ENCODE data around the gene TMEM18. TPM values are rescaled to one million over a fixed set of nuclear protein-coding genes. Genes with fewer than 3 reads are reported as not detected.
"Not testable (repeated sequence)": the region's sequence is repeated elsewhere in the genome, so short reads cannot be mapped to it uniquely, and the experiment has no call there.

Gene TMEM18
- polyA plus RNA-seq, 1 donor: 34.9 TPM

DNA sequence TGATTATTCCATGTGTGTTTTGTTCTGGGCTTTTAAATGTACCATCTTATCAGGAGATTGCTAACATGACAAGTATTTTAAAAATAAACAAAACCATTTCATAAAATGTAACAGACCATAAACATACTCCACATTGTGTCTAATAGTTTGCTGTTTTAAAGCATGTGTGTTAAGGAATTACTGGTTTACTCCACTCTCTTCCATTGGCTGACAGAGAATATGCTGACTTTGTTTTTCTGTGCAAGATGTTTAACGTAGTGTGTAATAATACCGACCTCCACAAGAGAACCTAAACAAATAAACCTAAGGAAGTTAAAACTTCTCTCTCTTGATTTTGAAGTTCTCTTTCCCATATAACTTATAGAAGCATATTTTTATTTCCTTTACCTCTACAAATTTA, 17.0 kb upstream of the TMEM18 start:
- WGBS (ENCODE audit: insufficient coverage, low lambda C conversion rate): 18% methylated on average over 2 of the region's 2 CpGs
- Histone ChIP-seq H3K36me3 (ENCODE audit: control insufficient read depth, insufficient read depth, low read length) (no peaks in the 10 kb centered on the region), H3K4me1 (ENCODE audit: control insufficient read depth, insufficient read depth, low read length) (no peaks in the 10 kb centered on the region), H3K27me3 (ENCODE audit: control insufficient read depth, insufficient read depth, low read length) (peaks cover 6% of the 10 kb centered on the region), H3K4me3 (ENCODE audit: low read length) (no peak overlapping the region), H3K9me3 (ENCODE audit: control insufficient read depth, low read depth, low read length) (peaks cover 1% of the 10 kb centered on the region), H3K27ac (ENCODE audit: low read length) (no peak overlapping the region)
- DNase-seq: no peak

DNA sequence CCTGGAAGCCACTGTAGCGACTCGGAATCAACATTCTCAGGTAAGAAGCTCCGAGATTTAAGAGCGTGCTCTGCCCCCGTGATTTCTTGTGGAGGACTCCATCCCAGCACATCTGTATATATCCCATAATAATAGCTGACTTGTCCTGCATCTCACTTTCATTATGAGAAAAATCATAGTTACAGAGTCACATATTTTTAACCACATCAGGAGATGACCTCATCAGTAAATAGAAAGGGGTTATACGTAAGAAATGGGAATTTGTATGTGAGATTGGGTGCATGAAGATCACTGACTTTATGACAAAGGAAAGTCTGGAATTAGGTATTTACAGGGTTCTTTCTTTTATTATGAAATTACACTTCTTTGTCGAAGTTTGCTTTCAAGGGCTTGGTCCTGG, 16.4 kb upstream of the TMEM18 start:
- Histone ChIP-seq H3K4me1 (ENCODE audit: control insufficient read depth, insufficient read depth, low read length) (no peaks in the 10 kb centered on the region), H3K27me3 (ENCODE audit: control insufficient read depth, insufficient read depth, low read length) (peaks cover 6% of the 10 kb centered on the region), H3K36me3 (ENCODE audit: control insufficient read depth, insufficient read depth, low read length) (no peaks in the 10 kb centered on the region), H3K27ac (ENCODE audit: low read length) (no peak overlapping the region), H3K4me3 (ENCODE audit: low read length) (no peak overlapping the region), H3K9me3 (ENCODE audit: control insufficient read depth, low read depth, low read length) (no peaks in the 10 kb centered on the region)
- no peak for DNase-seq
- WGBS (ENCODE audit: insufficient coverage, low lambda C conversion rate): 82% methylated on average over 5 of the region's 7 CpGs

DNA sequence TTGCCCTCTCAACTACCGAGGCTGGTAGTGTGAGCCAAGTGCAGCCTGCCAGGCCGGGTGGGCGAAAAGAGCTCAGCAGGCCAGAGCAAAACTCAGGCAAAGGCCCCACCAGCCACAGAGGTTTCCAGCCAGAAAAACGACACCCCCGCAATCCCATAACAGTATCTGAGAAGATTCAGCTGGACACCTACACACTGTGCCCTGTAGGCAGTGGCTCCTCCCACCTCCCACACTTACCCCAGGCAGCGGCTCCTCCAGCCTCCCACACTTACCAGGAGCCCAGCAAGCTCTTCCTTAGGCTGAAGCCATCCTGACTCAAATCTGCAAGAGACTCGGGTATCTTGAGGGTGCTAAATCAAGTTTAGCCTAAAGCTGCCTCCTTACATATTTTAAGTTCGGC, 15.6 kb upstream of the TMEM18 start:
- DNase-seq: no peak
- Histone ChIP-seq H3K4me3 (ENCODE audit: low read length) (no peak overlapping the region), H3K36me3 (ENCODE audit: control insufficient read depth, insufficient read depth, low read length) (no peaks in the 10 kb centered on the region), H3K27me3 (ENCODE audit: control insufficient read depth, insufficient read depth, low read length) (peaks cover 6% of the 10 kb centered on the region), H3K4me1 (ENCODE audit: control insufficient read depth, insufficient read depth, low read length) (no peaks in the 10 kb centered on the region), H3K27ac (ENCODE audit: low read length) (no peak overlapping the region), H3K9me3 (ENCODE audit: control insufficient read depth, low read depth, low read length) (no peaks in the 10 kb centered on the region)
- WGBS (ENCODE audit: insufficient coverage, low lambda C conversion rate): no CpG with 5 or more reads among the region's 8 CpGs

DNA sequence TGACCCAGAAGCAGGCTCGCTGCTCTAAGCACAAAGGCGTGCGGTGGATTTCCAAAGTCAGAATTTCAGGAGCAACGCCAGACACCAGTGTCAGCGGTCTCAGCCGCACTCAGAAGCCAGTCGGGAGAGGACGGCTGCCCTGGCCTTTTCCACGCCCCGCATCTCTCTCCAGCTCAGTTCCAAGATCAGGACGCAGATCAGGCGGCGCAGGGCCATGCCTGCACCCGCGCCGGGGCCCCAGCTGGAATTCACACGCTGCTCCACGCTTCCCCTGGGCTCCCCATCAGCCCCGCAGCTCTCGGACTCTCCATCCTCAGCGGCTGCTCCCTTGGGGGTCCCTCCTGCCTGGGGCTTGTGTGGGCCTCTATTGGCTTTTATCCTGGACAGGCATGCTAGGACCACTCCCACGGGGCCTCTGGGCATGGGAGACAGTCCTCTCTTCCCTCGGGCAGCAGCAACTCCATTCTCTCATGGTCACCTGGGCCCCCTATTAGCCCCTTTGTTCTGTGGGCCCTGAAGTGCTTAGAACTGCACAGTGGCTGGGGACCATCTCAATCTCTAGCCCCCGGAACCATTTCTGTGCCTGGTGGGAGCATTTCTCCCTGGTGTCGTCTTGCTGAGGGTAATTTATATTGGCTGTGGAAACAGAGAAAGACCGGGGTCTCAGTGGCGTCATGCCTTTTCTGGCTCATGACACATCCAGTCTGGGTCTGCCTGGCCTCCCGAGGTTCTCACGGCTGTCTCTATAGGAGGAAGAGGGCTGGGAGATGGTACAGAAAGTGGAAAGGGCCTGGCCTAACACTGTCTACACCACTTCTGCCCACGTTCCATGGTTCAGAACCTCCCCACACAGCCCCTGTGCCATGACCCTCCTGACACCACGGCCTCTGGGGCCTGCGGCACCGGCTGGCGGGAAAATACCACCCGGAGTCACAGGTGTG, 14.9 kb upstream of the TMEM18 start:
- no peak overlapping the region for H3K27ac ChIP-seq (ENCODE audit: low read length)
- H3K36me3 ChIP-seq (ENCODE audit: control insufficient read depth, insufficient read depth, low read length): no peaks in the 10 kb centered on the region
- no peaks in the 10 kb centered on the region for H3K9me3 ChIP-seq (ENCODE audit: control insufficient read depth, low read depth, low read length)
- WGBS (ENCODE audit: insufficient coverage, low lambda C conversion rate): no CpG with 5 or more reads among the region's 35 CpGs
- DNase-seq: no peak
- H3K4me3 ChIP-seq (ENCODE audit: low read length): no peak overlapping the region
- no peaks in the 10 kb centered on the region for H3K4me1 ChIP-seq (ENCODE audit: control insufficient read depth, insufficient read depth, low read length)
- peaks cover 6% of the 10 kb centered on the region for H3K27me3 ChIP-seq (ENCODE audit: control insufficient read depth, insufficient read depth, low read length)

DNA sequence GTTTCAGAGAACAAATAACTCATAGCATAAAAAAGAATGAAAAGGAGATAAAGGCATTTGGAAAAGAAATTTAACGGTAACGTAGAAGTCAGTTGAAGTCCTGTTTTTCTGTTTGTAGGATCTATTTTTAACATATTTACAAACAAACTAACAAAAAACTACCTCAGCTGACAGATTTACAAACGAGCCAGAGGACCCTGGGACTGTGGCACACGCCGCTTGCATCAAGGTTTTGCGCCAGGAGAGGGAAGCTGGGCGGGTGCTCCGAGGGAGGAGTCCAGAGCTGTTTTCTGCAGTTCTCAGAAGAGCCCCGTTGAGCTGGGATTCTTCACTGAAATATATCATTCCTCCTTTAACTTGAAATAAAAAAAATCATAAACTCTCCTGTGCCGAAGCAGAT, 13.6 kb upstream of the TMEM18 start:
- H3K4me1 ChIP-seq (ENCODE audit: control insufficient read depth, insufficient read depth, low read length): no peaks in the 10 kb centered on the region
- DNase-seq: no peak
- WGBS (ENCODE audit: insufficient coverage, low lambda C conversion rate): 90% methylated on average over 2 of the region's 10 CpGs
- H3K9me3 ChIP-seq (ENCODE audit: control insufficient read depth, low read depth, low read length): no peaks in the 10 kb centered on the region
- no peak overlapping the region for H3K4me3 ChIP-seq (ENCODE audit: low read length)
- no peaks in the 10 kb centered on the region for H3K27me3 ChIP-seq (ENCODE audit: control insufficient read depth, insufficient read depth, low read length)
- H3K36me3 ChIP-seq (ENCODE audit: control insufficient read depth, insufficient read depth, low read length): no peaks in the 10 kb centered on the region
- H3K27ac ChIP-seq (ENCODE audit: low read length): no peak overlapping the region

DNA sequence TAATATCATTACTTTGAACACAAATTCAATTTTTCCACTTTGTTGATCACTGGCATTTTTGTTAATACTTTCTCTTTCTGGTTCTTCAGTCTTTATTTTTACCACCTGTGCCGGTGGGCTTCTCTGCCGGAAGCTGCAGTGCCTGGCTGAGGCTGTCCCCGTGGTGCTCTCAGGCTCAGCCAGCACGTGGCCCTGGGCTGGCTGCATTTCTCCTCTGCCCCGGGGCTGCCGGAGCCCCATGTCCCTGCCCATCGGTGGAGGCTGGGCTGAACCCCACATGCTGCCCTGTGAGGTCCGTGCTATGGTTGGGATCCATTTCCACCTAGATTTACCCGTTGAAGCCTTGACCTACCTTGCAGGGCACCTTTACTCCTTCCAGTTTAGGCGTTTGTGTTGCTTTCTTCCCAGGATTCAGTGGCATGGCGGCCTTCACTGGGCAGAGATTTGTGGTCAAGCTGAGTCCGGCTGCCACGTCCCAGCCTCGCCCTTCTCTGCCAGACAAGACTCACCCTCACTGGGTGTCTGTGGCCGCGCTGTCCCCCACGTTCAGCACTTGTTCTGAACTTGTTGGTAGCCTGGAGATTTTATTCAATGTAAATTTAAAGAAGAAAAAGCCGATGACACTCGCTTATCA, 12.8 kb upstream of the TMEM18 start:
- 86% methylated on average over 4 of the region's 19 CpGs for WGBS (ENCODE audit: insufficient coverage, low lambda C conversion rate)
- no peak for DNase-seq
- no peak overlapping the region for H3K4me3 ChIP-seq (ENCODE audit: low read length)
- H3K27ac ChIP-seq (ENCODE audit: low read length): no peak overlapping the region
- H3K4me1 ChIP-seq (ENCODE audit: control insufficient read depth, insufficient read depth, low read length): no peaks in the 10 kb centered on the region
- H3K36me3 ChIP-seq (ENCODE audit: control insufficient read depth, insufficient read depth, low read length): no peaks in the 10 kb centered on the region
- no peaks in the 10 kb centered on the region for H3K9me3 ChIP-seq (ENCODE audit: control insufficient read depth, low read depth, low read length)
- H3K27me3 ChIP-seq (ENCODE audit: control insufficient read depth, insufficient read depth, low read length): no peaks in the 10 kb centered on the region

DNA sequence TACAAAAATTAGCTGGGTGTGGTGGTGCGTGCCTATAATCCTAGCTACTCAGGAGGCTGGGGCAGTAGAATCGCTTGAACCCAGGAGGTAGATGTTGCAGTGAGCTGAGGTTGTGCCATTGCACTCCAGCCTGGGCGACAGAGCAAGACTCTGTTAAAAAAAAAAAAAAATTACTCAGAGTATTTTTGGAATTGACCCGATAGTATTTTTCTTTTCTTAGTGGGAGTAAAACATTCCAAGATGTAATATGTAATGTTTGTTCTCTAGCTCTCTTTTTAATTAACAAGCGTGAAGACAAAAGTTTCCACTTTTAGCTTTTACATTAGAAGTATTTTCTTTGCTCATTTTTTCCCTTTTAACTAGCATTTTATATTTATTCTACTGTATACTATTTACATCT, 12.0 kb upstream of the TMEM18 start:
- no peak overlapping the region for H3K4me3 ChIP-seq (ENCODE audit: low read length)
- H3K27me3 ChIP-seq (ENCODE audit: control insufficient read depth, insufficient read depth, low read length): no peaks in the 10 kb centered on the region
- H3K27ac ChIP-seq (ENCODE audit: low read length): no peak overlapping the region
- H3K4me1 ChIP-seq (ENCODE audit: control insufficient read depth, insufficient read depth, low read length): no peaks in the 10 kb centered on the region
- WGBS (ENCODE audit: insufficient coverage, low lambda C conversion rate): 60% methylated on average over 1 of the region's 5 CpGs
- no peaks in the 10 kb centered on the region for H3K9me3 ChIP-seq (ENCODE audit: control insufficient read depth, low read depth, low read length)
- no peaks in the 10 kb centered on the region for H3K36me3 ChIP-seq (ENCODE audit: control insufficient read depth, insufficient read depth, low read length)
- DNase-seq: no peak

DNA sequence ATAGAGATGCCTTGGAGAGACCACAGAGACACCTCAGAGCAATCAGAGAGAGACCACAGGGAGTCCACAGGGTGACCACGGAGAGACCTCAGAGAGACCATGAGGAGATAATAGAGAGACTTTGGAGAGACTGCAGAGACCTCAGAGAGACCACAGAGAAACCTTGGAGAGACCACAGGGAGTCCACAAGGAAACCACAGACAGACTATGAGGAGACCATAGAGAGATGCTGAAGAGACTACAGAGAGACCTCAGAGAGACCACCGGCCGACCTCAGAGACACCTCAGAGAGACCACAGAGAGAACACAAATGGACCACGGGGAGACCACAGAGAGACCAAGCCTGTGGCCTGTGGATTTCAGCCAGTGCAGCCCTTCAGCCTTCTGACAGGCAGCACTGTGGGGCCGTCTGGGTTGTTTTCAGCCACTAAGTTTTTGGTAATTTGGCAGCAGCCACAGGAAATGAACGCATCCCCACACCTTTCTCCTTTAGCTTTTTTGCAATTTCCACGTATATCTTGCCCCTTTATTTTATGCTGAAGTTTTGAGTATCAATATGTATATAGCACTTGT, 11.4 kb upstream of the TMEM18 start:
- Histone ChIP-seq H3K36me3 (ENCODE audit: control insufficient read depth, insufficient read depth, low read length) (no peaks in the 10 kb centered on the region), H3K9me3 (ENCODE audit: control insufficient read depth, low read depth, low read length) (no peaks in the 10 kb centered on the region), H3K27me3 (ENCODE audit: control insufficient read depth, insufficient read depth, low read length) (no peaks in the 10 kb centered on the region), H3K27ac (ENCODE audit: low read length) (no peak overlapping the region), H3K4me1 (ENCODE audit: control insufficient read depth, insufficient read depth, low read length) (no peaks in the 10 kb centered on the region), H3K4me3 (ENCODE audit: low read length) (no peak overlapping the region)
- DNase-seq: no peak
- 73% methylated on average over 2 of the region's 7 CpGs for WGBS (ENCODE audit: insufficient coverage, low lambda C conversion rate)

DNA sequence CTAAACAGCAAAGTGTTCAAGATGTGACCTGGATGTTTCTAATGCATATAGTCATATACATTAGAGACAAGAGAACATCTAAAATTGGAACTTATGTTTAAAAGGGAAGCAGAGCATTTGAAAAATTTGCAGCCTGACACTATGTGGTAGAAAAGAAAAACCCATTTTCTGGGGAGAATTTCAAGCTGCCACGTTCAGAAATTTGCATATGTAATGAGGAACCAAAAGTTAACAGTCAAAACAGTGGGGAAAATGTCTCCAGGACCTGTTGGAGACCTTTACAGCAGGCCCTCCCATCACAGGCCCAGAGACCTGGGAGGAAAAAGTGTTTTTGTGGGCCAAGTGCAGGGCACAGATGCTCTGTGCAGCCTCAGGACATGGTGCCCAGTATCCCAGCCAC, 8.2 kb upstream of the TMEM18 start:
- WGBS (ENCODE audit: insufficient coverage, low lambda C conversion rate): no CpG with 5 or more reads among the region's 1 CpG
- no peak for DNase-seq
- no peaks in the 10 kb centered on the region for H3K36me3 ChIP-seq (ENCODE audit: control insufficient read depth, insufficient read depth, low read length)
- H3K27ac ChIP-seq (ENCODE audit: low read length): no peak overlapping the region
- H3K9me3 ChIP-seq (ENCODE audit: control insufficient read depth, low read depth, low read length): no peaks in the 10 kb centered on the region
- H3K4me1 ChIP-seq (ENCODE audit: control insufficient read depth, insufficient read depth, low read length): no peaks in the 10 kb centered on the region
- no peak overlapping the region for H3K4me3 ChIP-seq (ENCODE audit: low read length)
- H3K27me3 ChIP-seq (ENCODE audit: control insufficient read depth, insufficient read depth, low read length): no peaks in the 10 kb centered on the region

DNA sequence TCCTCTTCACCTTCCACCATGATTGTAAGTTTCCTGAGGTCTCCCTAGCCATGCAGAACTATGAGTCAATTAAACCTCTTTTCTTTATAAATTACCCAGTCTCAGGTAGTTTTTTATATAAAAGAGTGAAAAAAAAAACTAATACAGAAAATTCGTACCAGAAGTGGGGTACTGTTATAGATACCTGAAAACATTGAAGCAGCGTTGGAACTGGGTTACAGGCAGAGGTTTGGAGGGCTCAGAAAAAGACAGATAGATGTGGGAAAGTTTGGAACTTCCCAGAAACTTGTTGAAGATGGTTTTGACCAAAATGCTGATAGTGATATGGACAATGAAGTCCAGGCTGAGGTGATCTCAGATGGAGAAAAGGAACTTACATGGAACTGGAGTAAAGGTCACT, 7.7 kb upstream of the TMEM18 start:
- 100% methylated on average over 1 of the region's 2 CpGs for WGBS (ENCODE audit: insufficient coverage, low lambda C conversion rate)
- H3K27me3 ChIP-seq (ENCODE audit: control insufficient read depth, insufficient read depth, low read length); H3K4me1 ChIP-seq (ENCODE audit: control insufficient read depth, insufficient read depth, low read length); H3K4me3 ChIP-seq (ENCODE audit: low read length); H3K27ac ChIP-seq (ENCODE audit: low read length); H3K9me3 ChIP-seq (ENCODE audit: control insufficient read depth, low read depth, low read length); DNase-seq; H3K36me3 ChIP-seq (ENCODE audit: control insufficient read depth, insufficient read depth, low read length): not testable (repeated sequence)

Measured in large intestine (tissue), 3 donors.